Neural cell (in vitro differentiated cells): ENCODE data around the gene HSD17B14. TPM values are rescaled to one million over a fixed set of nuclear protein-coding genes. Genes with fewer than 3 reads are reported as not detected.

ENCODE experiments used
- H2AFZ ChIP-seq: fragments of 200-600, 300-800 bp; sonication (generic), shearing (Covaris generic); 2 replicates; pipeline ENCODE4 v1.6.0; 2014; ENCODE audit warnings: low read depth, mild to moderate bottlenecking, antibody characterized with exemption, low read length, moderate library complexity
- H3F3A ChIP-seq: fragments of 200-600 bp; shearing (Covaris generic); 2 replicates; pipeline ENCODE4 v1.6.1; 2016; ENCODE audit warnings: mild to moderate bottlenecking, moderate library complexity, mixed read lengths, antibody characterized with exemption, low read length; ENCODE audit not compliant: insufficient read depth, poor library complexity, severe bottlenecking
- H3K27ac ChIP-seq: fragments of 200-600, 300-800 bp; sonication (generic), shearing (Covaris generic); 2 replicates; pipeline ENCODE4 v1.5.1; 2014; ENCODE audit warnings: mild to moderate bottlenecking, low read length, moderate library complexity
- H3K27me3 ChIP-seq: fragments of 300-800, 200-600 bp; sonication (generic), shearing (Covaris generic); 2 replicates; pipeline ENCODE4 v1.6.0; 2014; ENCODE audit warnings: mild to moderate bottlenecking, low read depth, low read length, moderate library complexity; ENCODE audit not compliant: insufficient read depth
- H3K36me3 ChIP-seq: fragments of 300-800, 200-600 bp; sonication (generic), shearing (Covaris generic); 2 replicates; pipeline ENCODE4 v1.5.1; 2014; ENCODE audit warnings: mild to moderate bottlenecking, antibody characterized with exemption, low read length, moderate library complexity; ENCODE audit not compliant: insufficient read depth
- H3K4me2 ChIP-seq: fragments of 300-800, 200-600 bp; sonication (generic), shearing (Covaris generic); 2 replicates; pipeline ENCODE4 v1.6.0; 2014; ENCODE audit warnings: mild to moderate bottlenecking, low read length
- H3K4me3 ChIP-seq: fragments of 300-800, 200-600 bp; sonication (generic), shearing (Covaris generic); 2 replicates; pipeline ENCODE4 v1.5.1; 2014; ENCODE audit warnings: mild to moderate bottlenecking, low read length, moderate library complexity
- H3K79me2 ChIP-seq: fragments of 200-600 bp; shearing (Covaris generic); replicated peaks from 2 replicates; pipeline ENCODE4 v1.6.0; 2014; ENCODE audit warnings: mild to moderate bottlenecking, low read length, moderate library complexity; ENCODE audit not compliant: insufficient read depth
- H3K9ac ChIP-seq: fragments of 300-800, 200-600 bp; sonication (generic), shearing (Covaris generic); 2 replicates; pipeline ENCODE4 v1.6.1; 2016; ENCODE audit warnings: mild to moderate bottlenecking, low read length, mixed read lengths
- H3K9me2 ChIP-seq: fragments of 200-600 bp; shearing (Covaris generic); 2 replicates; pipeline ENCODE4 v1.6.1; 2016; ENCODE audit warnings: mild to moderate bottlenecking, low read length, mixed read lengths; ENCODE audit not compliant: insufficient read depth
- H3K9me3 ChIP-seq: fragments of 200-600, 300-800 bp; sonication (generic), shearing (Covaris generic); 2 replicates; pipeline ENCODE4 v1.6.1; 2016; ENCODE audit warnings: mild to moderate bottlenecking, mixed run types, low read length, moderate library complexity, mixed read lengths
- H4K20me1 ChIP-seq: fragments of 200-600 bp; shearing (Covaris generic); 2 replicates; pipeline ENCODE4 v1.6.1; 2016; ENCODE audit warnings: mild to moderate bottlenecking, mixed run types; ENCODE audit not compliant: insufficient read depth
- CTCF ChIP-seq: fragments of 450-650 bp; IDR thresholded peaks from 2 replicates; pipeline ENCODE4 v1.5.1; 2014; ENCODE audit warnings: antibody characterized with exemption, mild to moderate bottlenecking, moderate library complexity; ENCODE audit not compliant: poor library complexity, severe bottlenecking
- EP300 ChIP-seq: fragments of 450-650 bp; conservative IDR thresholded peaks from 2 replicates; pipeline ENCODE4 v1.6.1; 2014; ENCODE audit warnings: antibody characterized with exemption, mild to moderate bottlenecking, moderate library complexity; ENCODE audit not compliant: poor library complexity, severe bottlenecking
- EZH2 ChIP-seq: fragments of 200-600, 300-800 bp; shearing (Covaris generic), sonication (generic); IDR thresholded peaks from 2 replicates; pipeline ENCODE4 v1.6.1; 2014; ENCODE audit warnings: antibody characterized with exemption, low read length, borderline replicate concordance, mild to moderate bottlenecking; ENCODE audit not compliant: insufficient read depth, poor library complexity, severe bottlenecking
- MXI1 ChIP-seq: fragments of 450-650 bp; conservative IDR thresholded peaks from 2 replicates; pipeline ENCODE4 v1.6.1; 2014; ENCODE audit warnings: antibody characterized with exemption, mild to moderate bottlenecking; ENCODE audit not compliant: poor library complexity, severe bottlenecking
- POLR2AphosphoS5 ChIP-seq: IDR thresholded peaks from 2 replicates; pipeline ENCODE4 v1.6.1; 2012
- RAD21 ChIP-seq: fragments of 450-650 bp; conservative IDR thresholded peaks from 2 replicates; pipeline ENCODE4 v1.6.1; 2014; ENCODE audit warnings: antibody characterized with exemption, mild to moderate bottlenecking, moderate library complexity
- REST ChIP-seq: IDR thresholded peaks from 2 replicates; pipeline ENCODE4 v1.6.1; 2012; ENCODE audit warnings: borderline replicate concordance
- SMC3 ChIP-seq: fragments of 450-650 bp; conservative IDR thresholded peaks from 2 replicates; pipeline ENCODE4 v1.6.1; 2014; ENCODE audit warnings: antibody characterized with exemption, mild to moderate bottlenecking, moderate library complexity; ENCODE audit not compliant: poor library complexity
- TAF1 ChIP-seq: IDR thresholded peaks from 2 replicates; pipeline ENCODE4 v1.6.1; 2012; ENCODE audit warnings: low read depth
- polyA plus RNA-seq: library from polyadenylated mRNA; depleted of rRNA; stranded (reverse); fragments of >200 nt; gene quantifications from 2 replicates; pipeline ENCODE4 v1.2.3, GENCODE V29; 2014

Gene HSD17B14
- polyA plus RNA-seq, 1 donor from 2014 or later, result 0.40 TPM

- no peaks in the 10 kb centered on the region for H3K27me3 ChIP-seq
- no peak overlapping the region for H3K9ac ChIP-seq
- H3K27ac ChIP-seq, result no peak overlapping the region
- no peaks in the 10 kb centered on the region for H4K20me1 ChIP-seq
- no peaks in the 10 kb centered on the region for H3F3A ChIP-seq
- H3K9me3 ChIP-seq, result no peaks in the 10 kb centered on the region
- H3K9me2 ChIP-seq, result no peaks in the 10 kb centered on the region
- H3K4me2 ChIP-seq, result no peak overlapping the region
- no peak overlapping the region for H3K4me3 ChIP-seq
- H2AFZ ChIP-seq, result no peak overlapping the region
- no peaks in the 10 kb centered on the region for H3K36me3 ChIP-seq
- no peaks in the 10 kb centered on the region for H3K79me2 ChIP-seq
- TF ChIP-seq SMC3, result no peak
- TF ChIP-seq CTCF, result no peak
- TF ChIP-seq MXI1, result no peak
- no peak for TF ChIP-seq EZH2
- TF ChIP-seq POLR2AphosphoS5, result no peak
Measured at GRCh38 chr19:48830088-48830487, 6.2 kb downstream of the HSD17B14 start.

- TF ChIP-seq SMC3, result no peak
- TF ChIP-seq POLR2AphosphoS5, result no peak
- no peak for TF ChIP-seq CTCF
- no peak for TF ChIP-seq EZH2
- no peak for TF ChIP-seq REST
- TF ChIP-seq RAD21, result no peak
- TF ChIP-seq TAF1, result no peak
- no peak for TF ChIP-seq EP300
- TF ChIP-seq MXI1, result no peak
- Histone ChIP-seq H3K27me3 (no peaks in the 10 kb centered on the region), H3K36me3 (no peaks in the 10 kb centered on the region), H3K4me3 (no peak overlapping the region), H3K4me2 (no peak overlapping the region), H3F3A (no peaks in the 10 kb centered on the region), H3K27ac (no peak overlapping the region), H3K9me2 (no peaks in the 10 kb centered on the region), H4K20me1 (no peaks in the 10 kb centered on the region), H3K9ac (no peak overlapping the region), H2AFZ (no peak overlapping the region), H3K79me2 (no peaks in the 10 kb centered on the region), H3K9me3 (no peaks in the 10 kb centered on the region)
Measured at GRCh38 chr19:48826606-48827020, 9.7 kb downstream of the HSD17B14 start.
